HEK293 (cell line): ENCODE data around the gene APLP1.

Experiments used
- ATF2 ChIP-seq: fragments of 450-650 bp; formaldehyde crosslinking; IDR thresholded peaks from 2 replicates; pipeline ENCODE4 v1.5.1; 2016; ENCODE audit warnings: missing biosample characterization, missing genetic modification characterization, low read depth
- BCL11B ChIP-seq: fragments of 450-650 bp; formaldehyde crosslinking; IDR thresholded peaks from 2 replicates; pipeline ENCODE4 v1.5.1; 2016; ENCODE audit warnings: low read depth, missing biosample characterization, missing genetic modification characterization
- BCL6B ChIP-seq: fragments of 450-650 bp; formaldehyde crosslinking; IDR thresholded peaks from 2 replicates; pipeline ENCODE4 v1.5.1; 2017; ENCODE audit warnings: missing biosample characterization, missing genetic modification characterization
- CTCF ChIP-seq: fragments of 450-650 bp; formaldehyde crosslinking; IDR thresholded peaks from 2 replicates; pipeline ENCODE4 v1.5.1; 2016; ENCODE audit warnings: missing biosample characterization, missing genetic modification characterization
- GLI2 ChIP-seq: fragments of 450-650 bp; formaldehyde crosslinking; IDR thresholded peaks from 2 replicates; pipeline ENCODE4; 2017; ENCODE audit warnings: missing biosample characterization, missing genetic modification characterization, low read depth, borderline replicate concordance
- PBX3 ChIP-seq: sonication (generic); formaldehyde crosslinking; IDR thresholded peaks from 2 replicates; pipeline ENCODE4 v1.8.1; 2022; ENCODE audit warnings: mild to moderate bottlenecking, moderate library complexity, missing genetic modification reagents
- SP7 ChIP-seq: fragments of 450-650 bp; formaldehyde crosslinking; IDR thresholded peaks from 2 replicates; pipeline ENCODE4 v1.5.1; 2016; ENCODE audit warnings: missing biosample characterization, missing genetic modification characterization
- ZBTB49 ChIP-seq: fragments of 450-650 bp; formaldehyde crosslinking; IDR thresholded peaks from 2 replicates; pipeline ENCODE4 v1.5.1; 2016; ENCODE audit warnings: missing biosample characterization, missing genetic modification characterization, low read depth
- ZBTB7A ChIP-seq: fragments of 450-650 bp; formaldehyde crosslinking; IDR thresholded peaks from 2 replicates; pipeline ENCODE4 v1.5.1; 2016; ENCODE audit warnings: low read depth, missing biosample characterization, missing genetic modification characterization
- ZBTB8A ChIP-seq: fragments of 450-650 bp; formaldehyde crosslinking; IDR thresholded peaks from 2 replicates; pipeline ENCODE4 v1.5.1; 2016; ENCODE audit warnings: missing biosample characterization, missing genetic modification characterization
- ZFHX2 ChIP-seq: fragments of 450-650 bp; formaldehyde crosslinking; conservative IDR thresholded peaks from 2 replicates; pipeline ENCODE4 v1.5.1; 2016; ENCODE audit warnings: missing biosample characterization, missing genetic modification characterization
- ZFP37 ChIP-seq: fragments of 450-650 bp; formaldehyde crosslinking; IDR thresholded peaks from 2 replicates; pipeline ENCODE4 v1.5.1; 2016; ENCODE audit warnings: missing biosample characterization, missing genetic modification characterization
- ZNF148 ChIP-seq: fragments of 450-650 bp; formaldehyde crosslinking; IDR thresholded peaks from 2 replicates; pipeline ENCODE4 v1.5.0; 2017; ENCODE audit warnings: missing biosample characterization, missing genetic modification characterization, borderline replicate concordance
- ZNF155 ChIP-seq: fragments of 450-650 bp; formaldehyde crosslinking; IDR thresholded peaks from 2 replicates; pipeline ENCODE4 v1.5.1; 2016; ENCODE audit warnings: missing biosample characterization, missing genetic modification characterization
- ZNF18 ChIP-seq: fragments of 450-650 bp; formaldehyde crosslinking; IDR thresholded peaks from 2 replicates; pipeline ENCODE4 v1.5.1; 2016; ENCODE audit warnings: missing biosample characterization, missing genetic modification characterization
- ZNF26 ChIP-seq: fragments of 450-650 bp; formaldehyde crosslinking; IDR thresholded peaks from 2 replicates; pipeline ENCODE4 v1.5.1; 2016; ENCODE audit warnings: missing biosample characterization, missing genetic modification characterization
- ZNF280D ChIP-seq: fragments of 450-650 bp; formaldehyde crosslinking; IDR thresholded peaks from 2 replicates; pipeline ENCODE4 v1.5.1; 2016; ENCODE audit warnings: missing biosample characterization, missing genetic modification characterization
- ZNF560 ChIP-seq: fragments of 450-650 bp; formaldehyde crosslinking; IDR thresholded peaks from 2 replicates; pipeline ENCODE4 v1.5.1; 2017; ENCODE audit warnings: missing biosample characterization, missing genetic modification characterization, borderline replicate concordance
- ZSCAN18 ChIP-seq: fragments of 450-650 bp; formaldehyde crosslinking; IDR thresholded peaks from 2 replicates; pipeline ENCODE4 v1.5.1; 2016; ENCODE audit warnings: missing biosample characterization, missing genetic modification characterization
- ZSCAN30 ChIP-seq: fragments of 450-650 bp; IDR thresholded peaks from 2 replicates; pipeline ENCODE4 v1.5.1; 2018; ENCODE audit warnings: missing biosample characterization, mild to moderate bottlenecking, missing genetic modification characterization, moderate library complexity

Gene APLP1

GRCh38 chr19:35921012-35921411 is 52.6 kb downstream of the APLP1 start (continued):
- TF ChIP-seq ATF2 = no peak
- no peak for TF ChIP-seq ZNF26 (tag by site-specific recombination)
- TF ChIP-seq ZBTB7A (tag by site-specific recombination) = no peak
- TF ChIP-seq ZNF18 (tag by site-specific recombination) = peak; percentile 22; the same call in 1 of the 2 replicates
- no peak for TF ChIP-seq ZSCAN18 (tag by site-specific recombination)
- TF ChIP-seq PBX3 (CRISPR knock-in tag) = no peak
- TF ChIP-seq GLI2 (tag by site-specific recombination) = no peak
- TF ChIP-seq ZBTB8A (tag by site-specific recombination) = peak; percentile 72
- no peak for TF ChIP-seq ZSCAN30 (tag by site-specific recombination)
- no peak for TF ChIP-seq ZNF148 (tag by site-specific recombination)
- TF ChIP-seq ZBTB49 (tag by site-specific recombination) = no peak
- no peak for TF ChIP-seq ZFHX2
- no peak for TF ChIP-seq CTCF (tag by site-specific recombination)
- peak; percentile 74 for TF ChIP-seq ZFP37 (tag by site-specific recombination)
- TF ChIP-seq ZNF280D (tag by site-specific recombination) = no peak
- no peak for TF ChIP-seq BCL11B (tag by site-specific recombination)
- 0 out of 2 replicates have a peak, but pooled peaks have one; percentile 75 for TF ChIP-seq ZNF155
- no peak for TF ChIP-seq BCL6B (tag by site-specific recombination)
- no peak for TF ChIP-seq SP7 (tag by site-specific recombination)
- TF ChIP-seq ZNF560 = 0 out of 2 replicates have a peak, but pooled peaks have one; percentile 55
